Measurements from ENCODE around the gene TIAM2.

TIAM2 gene

GRCh38 chr6:155297669-155298068 is 302.6 kb downstream of the TIAM2 start:
- DNase-seq (ENCODE audit: low spot score) = no peak

GRCh38 chr6:155301867-155302266 is 306.8 kb downstream of the TIAM2 start:
- DNase-seq (ENCODE audit: low spot score) = no peak

DNA sequence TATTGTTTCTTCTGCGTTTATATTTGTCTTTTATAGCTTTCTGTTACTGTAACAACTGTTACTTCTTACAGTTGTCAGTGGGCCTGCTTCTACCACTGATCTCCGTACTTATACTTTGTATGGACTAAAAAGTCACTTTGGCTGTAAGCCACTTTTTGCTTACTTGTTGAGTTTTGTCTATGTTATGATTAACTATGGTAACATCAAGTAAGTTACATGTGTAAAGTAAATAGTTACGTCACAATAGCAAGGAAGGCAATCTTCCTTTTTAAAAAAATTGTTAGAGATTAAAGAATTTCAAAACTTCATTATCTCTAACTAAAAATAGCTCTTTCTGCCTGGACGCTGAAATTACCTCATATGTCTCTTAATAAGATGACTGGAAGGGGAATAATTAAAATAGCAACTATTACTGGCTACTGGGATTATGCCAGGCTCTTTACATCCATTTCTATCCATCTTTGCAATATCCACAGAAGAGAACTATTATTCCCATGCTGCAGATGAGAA is 308.3 kb downstream of the TIAM2 start:
- DNase-seq (ENCODE audit: low spot score) = no peak

DNA sequence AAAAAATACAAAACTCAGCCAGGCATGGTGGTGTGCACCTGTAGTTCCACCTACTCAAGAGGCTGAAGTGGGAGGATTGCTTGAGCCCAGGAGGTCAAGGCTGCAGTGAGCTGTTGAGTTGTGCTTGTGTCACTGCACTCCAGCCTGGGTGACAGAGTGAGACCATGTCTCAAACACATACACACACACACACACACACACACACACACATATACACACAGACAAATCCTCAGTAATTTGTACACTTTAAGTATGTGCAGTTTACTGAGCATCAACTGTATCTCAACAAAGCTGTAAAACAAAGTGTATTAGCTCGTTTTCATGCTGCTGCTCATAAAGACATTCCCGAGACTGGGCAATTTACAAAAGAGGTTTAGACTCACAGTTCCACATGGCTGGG is 311.8 kb downstream of the TIAM2 start:
- no peak for DNase-seq (ENCODE audit: low spot score)

Measured in ecto neural progenitor cell (in vitro differentiated cells).